Neuron (in vitro differentiated cells): ENCODE data around the gene FBXL13.
"Not testable (repeated sequence)": the region's sequence is repeated elsewhere in the genome, so short reads cannot be mapped to it uniquely, and the experiment has no call there.

Experiments used
- H2AFZ ChIP-seq: one replicate; pipeline ENCODE4 v1.6.1; 2013; ENCODE audit warnings: low read depth, mild to moderate bottlenecking, inconsistent platforms, low read length, moderate library complexity
- H3K27me3 ChIP-seq: one replicate; pipeline ENCODE4 v1.6.1; 2013; ENCODE audit warnings: low read length; ENCODE audit not compliant: insufficient read depth
- H3K36me3 ChIP-seq: one replicate; pipeline ENCODE4 v1.6.1; 2013; ENCODE audit warnings: low read length; ENCODE audit not compliant: insufficient read depth
- H3K4me1 ChIP-seq: one replicate; pipeline ENCODE4 v1.6.1; 2013; ENCODE audit warnings: low read length; ENCODE audit not compliant: insufficient read depth
- H3K4me3 ChIP-seq: 2 replicates; pipeline ENCODE4 v1.5.1; 2013; ENCODE audit warnings: mild to moderate bottlenecking, low read length, moderate library complexity
- H3K9me3 ChIP-seq: one replicate; pipeline ENCODE4 v1.6.1; 2013; ENCODE audit warnings: low read length

FBXL13 gene

GRCh38 chr7:102902052-102902451, 172.5 kb downstream of the FBXL13 start:
- H3K27me3 ChIP-seq, H2AFZ ChIP-seq, H3K36me3 ChIP-seq, H3K9me3 ChIP-seq, H3K4me3 ChIP-seq, H3K4me1 ChIP-seq: not testable (repeated sequence)

- H3K4me3 ChIP-seq, result no peak overlapping the region
- H3K36me3 ChIP-seq, result no peaks in the 10 kb centered on the region
- no peak overlapping the region for H2AFZ ChIP-seq
- no peaks in the 10 kb centered on the region for H3K9me3 ChIP-seq
- no peaks in the 10 kb centered on the region for H3K27me3 ChIP-seq
- no peaks in the 10 kb centered on the region for H3K4me1 ChIP-seq
Observed at GRCh38 chr7:102898532-102898859, 176.1 kb downstream of the FBXL13 start.

- Histone ChIP-seq H3K27me3 (no peaks in the 10 kb centered on the region), H3K9me3 (no peaks in the 10 kb centered on the region), H3K36me3 (no peaks in the 10 kb centered on the region), H3K4me3 (no peak overlapping the region), H2AFZ (no peak overlapping the region), H3K4me1 (no peaks in the 10 kb centered on the region)
Observed at GRCh38 chr7:102897856-102898531, 176.6 kb downstream of the FBXL13 start.

GRCh38 chr7:102897211-102897631, 177.4 kb downstream of the FBXL13 start:
- H2AFZ ChIP-seq, result no peak overlapping the region
- no peaks in the 10 kb centered on the region for H3K36me3 ChIP-seq
- no peak overlapping the region for H3K4me3 ChIP-seq
- no peaks in the 10 kb centered on the region for H3K9me3 ChIP-seq
- no peaks in the 10 kb centered on the region for H3K4me1 ChIP-seq
- H3K27me3 ChIP-seq, result no peaks in the 10 kb centered on the region

GRCh38 chr7:102896585-102896984, 178.0 kb downstream of the FBXL13 start:
- Histone ChIP-seq H3K9me3 (no peaks in the 10 kb centered on the region), H2AFZ (no peak overlapping the region), H3K27me3 (no peaks in the 10 kb centered on the region), H3K36me3 (no peaks in the 10 kb centered on the region), H3K4me3 (no peak overlapping the region), H3K4me1 (no peaks in the 10 kb centered on the region)

DNA sequence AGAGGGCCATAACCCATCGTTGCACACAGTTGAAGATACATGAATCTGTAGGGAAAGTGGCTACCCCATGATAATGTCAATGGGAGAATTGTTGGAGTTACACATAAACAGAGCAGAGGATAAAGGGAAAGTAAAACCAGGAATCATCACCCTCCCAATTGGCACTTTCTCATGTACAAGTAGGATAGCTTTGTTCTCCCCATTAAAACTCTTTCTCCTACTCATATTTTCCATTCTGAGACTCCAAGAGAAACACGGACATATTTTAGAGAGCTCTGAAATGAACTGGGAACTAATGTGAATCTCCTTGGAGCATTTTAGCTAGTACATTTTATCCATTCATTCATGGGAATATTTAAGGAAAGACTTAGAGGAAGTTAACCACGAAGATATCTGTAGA, 179.0 kb downstream of the FBXL13 start:
- Histone ChIP-seq H3K4me3 (no peak overlapping the region), H3K27me3 (no peaks in the 10 kb centered on the region), H3K9me3 (no peaks in the 10 kb centered on the region), H2AFZ (no peak overlapping the region), H3K4me1 (no peaks in the 10 kb centered on the region), H3K36me3 (no peaks in the 10 kb centered on the region)

GRCh38 chr7:102892631-102893278, 181.8 kb downstream of the FBXL13 start:
- no peaks in the 10 kb centered on the region for H3K9me3 ChIP-seq
- H3K4me1 ChIP-seq, result no peaks in the 10 kb centered on the region
- no peak overlapping the region for H2AFZ ChIP-seq
- no peak overlapping the region for H3K4me3 ChIP-seq
- no peaks in the 10 kb centered on the region for H3K36me3 ChIP-seq
- no peaks in the 10 kb centered on the region for H3K27me3 ChIP-seq

DNA sequence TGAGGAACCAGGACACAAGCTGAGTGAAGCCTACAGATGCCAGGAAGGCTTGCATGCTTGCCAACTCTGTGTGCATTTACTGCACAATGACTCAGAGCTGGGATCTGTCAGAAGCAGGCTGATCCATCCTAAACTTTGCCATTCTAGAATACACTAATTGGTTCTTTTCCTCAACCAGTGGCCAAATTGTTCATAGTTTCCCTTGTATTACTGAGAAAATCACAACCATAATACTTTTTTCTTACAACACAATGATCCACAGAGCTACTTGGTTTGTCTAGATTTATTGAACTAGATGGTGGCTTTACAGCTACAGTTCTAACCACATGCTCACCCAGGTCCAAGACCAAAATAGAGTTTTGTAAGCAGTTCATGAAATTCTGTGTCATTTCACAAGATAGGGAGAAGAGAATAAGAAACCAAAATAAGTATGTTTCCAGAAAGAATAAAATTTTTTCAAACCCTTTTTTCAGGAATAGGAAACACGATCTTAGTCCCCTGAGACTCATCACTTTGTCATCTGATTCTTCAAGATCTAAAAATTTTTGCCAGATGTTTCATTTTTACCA, 182.8 kb downstream of the FBXL13 start:
- Histone ChIP-seq H3K36me3 (no peaks in the 10 kb centered on the region), H3K4me1 (peaks cover 3% of the 10 kb centered on the region), H3K9me3 (no peaks in the 10 kb centered on the region), H3K27me3 (no peaks in the 10 kb centered on the region), H2AFZ (no peak overlapping the region), H3K4me3 (no peak overlapping the region)

DNA sequence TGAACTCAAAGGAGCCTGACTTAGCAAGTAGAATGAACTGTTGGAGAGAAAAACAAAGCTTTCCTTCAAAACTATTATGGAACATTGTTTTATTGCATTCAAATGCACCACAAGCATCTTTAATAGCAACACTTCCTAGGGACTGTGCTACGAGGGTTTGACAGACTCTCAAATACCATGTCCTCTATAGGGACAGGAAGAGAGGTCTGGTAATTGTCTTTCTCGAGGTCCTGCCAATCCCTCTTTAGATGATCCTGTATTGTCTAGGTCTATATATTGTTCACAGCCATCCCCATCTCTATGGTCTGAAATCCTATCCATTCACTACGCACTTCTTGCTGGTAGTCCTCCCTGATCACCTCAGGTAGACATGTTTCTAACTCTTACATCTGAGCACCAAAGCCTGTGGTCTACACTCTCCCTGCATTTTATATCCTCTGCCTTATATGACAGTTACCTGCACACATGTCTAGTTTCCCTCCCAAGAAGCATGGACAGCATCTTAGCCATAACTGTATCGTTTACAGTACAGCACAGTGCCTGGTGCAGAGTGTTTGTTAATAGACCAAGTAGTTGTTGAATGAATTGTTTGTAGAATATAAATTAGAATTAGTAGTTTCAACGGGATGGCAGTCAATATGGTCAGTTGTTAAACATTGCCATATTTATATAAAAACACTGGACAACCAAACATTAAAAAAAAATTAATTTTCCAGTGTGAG, 183.5 kb downstream of the FBXL13 start:
- peaks cover 3% of the 10 kb centered on the region for H3K4me1 ChIP-seq
- H3K4me3 ChIP-seq, result no peak overlapping the region
- H3K9me3 ChIP-seq, result no peaks in the 10 kb centered on the region
- H3K36me3 ChIP-seq, result no peaks in the 10 kb centered on the region
- H3K27me3 ChIP-seq, result no peaks in the 10 kb centered on the region
- no peak overlapping the region for H2AFZ ChIP-seq

GRCh38 chr7:102890292-102890970, 184.2 kb downstream of the FBXL13 start:
- no peaks in the 10 kb centered on the region for H3K9me3 ChIP-seq
- H3K36me3 ChIP-seq, result no peaks in the 10 kb centered on the region
- no peak overlapping the region for H3K4me3 ChIP-seq
- peaks cover 3% of the 10 kb centered on the region for H3K4me1 ChIP-seq
- H2AFZ ChIP-seq, result no peak overlapping the region
- H3K27me3 ChIP-seq, result no peaks in the 10 kb centered on the region

GRCh38 chr7:102889851-102890250, 184.7 kb downstream of the FBXL13 start:
- Histone ChIP-seq H3K36me3 (no peaks in the 10 kb centered on the region), H2AFZ (no peak overlapping the region), H3K4me1 (peaks cover 3% of the 10 kb centered on the region), H3K27me3 (no peaks in the 10 kb centered on the region), H3K4me3 (no peak overlapping the region), H3K9me3 (no peaks in the 10 kb centered on the region)

- Histone ChIP-seq H3K4me1 (peaks cover 3% of the 10 kb centered on the region), H3K27me3 (no peaks in the 10 kb centered on the region), H2AFZ (no peak overlapping the region), H3K36me3 (no peaks in the 10 kb centered on the region), H3K4me3 (no peak overlapping the region), H3K9me3 (no peaks in the 10 kb centered on the region)
Observed at GRCh38 chr7:102888561-102889233, 185.9 kb downstream of the FBXL13 start.
